ENCODE results near the gene CPVL.

CPVL gene

DNA sequence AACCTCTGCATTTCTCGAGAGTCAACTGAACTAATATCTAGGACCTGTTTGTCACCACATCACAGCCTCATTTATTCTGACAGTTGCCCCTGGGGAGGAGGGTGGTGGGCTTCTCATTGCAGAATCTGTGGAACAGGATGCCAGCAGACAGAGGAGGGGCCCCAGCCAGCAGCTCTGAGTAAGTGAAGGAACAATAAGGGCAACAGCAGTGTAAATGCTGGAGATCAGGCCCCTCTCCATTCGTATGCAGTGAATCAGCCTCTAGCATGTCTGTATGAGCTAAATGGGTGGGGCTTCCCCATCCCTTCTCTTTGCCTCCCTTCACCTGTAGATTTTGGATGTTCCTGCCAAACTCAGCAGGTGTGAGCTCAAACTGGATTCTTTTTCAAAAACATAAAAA, 7.7 kb upstream of the CPVL start:
- no peak for DNase-seq

DNA sequence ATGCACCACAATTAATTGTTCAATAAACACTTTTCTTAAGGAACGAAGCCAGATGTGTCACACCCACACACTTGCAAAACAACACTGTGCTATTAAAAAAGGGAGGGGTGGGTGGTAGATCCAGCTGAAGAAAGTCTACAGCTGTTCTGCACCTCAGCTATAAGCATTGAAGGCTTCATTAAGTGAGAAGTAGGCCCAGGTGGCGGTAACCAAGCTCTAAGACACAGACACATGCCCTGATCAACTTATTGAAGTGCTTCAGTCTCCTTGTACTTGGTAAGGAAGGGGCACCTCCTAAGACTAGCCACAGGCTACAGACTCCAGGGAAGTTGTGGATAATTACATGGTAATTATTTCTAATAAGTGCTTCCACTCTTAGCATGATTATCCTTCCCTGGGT, 4.5 kb upstream of the CPVL start:
- DNase-seq, result no peak

DNA sequence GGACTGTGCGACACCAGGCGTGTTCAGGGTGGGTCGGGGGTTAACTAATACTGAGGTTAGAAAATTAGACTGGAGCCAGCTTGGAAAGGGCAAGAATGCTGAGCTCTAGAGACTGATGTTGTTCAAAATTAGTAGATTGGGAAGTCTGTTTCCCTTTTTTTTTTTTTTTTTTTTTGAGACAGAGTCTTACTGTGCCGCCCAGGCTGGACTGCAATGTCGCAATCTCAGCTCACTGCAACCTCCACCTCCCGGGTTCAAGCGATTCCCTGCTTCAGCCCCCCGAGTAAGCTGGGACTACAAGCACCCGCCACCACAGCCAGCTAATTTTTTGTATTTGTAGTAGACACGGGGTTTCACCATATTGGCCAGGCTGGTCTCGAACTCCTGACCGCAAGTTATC, 2.7 kb upstream of the CPVL start:
- DNase-seq, result no peak

DNA sequence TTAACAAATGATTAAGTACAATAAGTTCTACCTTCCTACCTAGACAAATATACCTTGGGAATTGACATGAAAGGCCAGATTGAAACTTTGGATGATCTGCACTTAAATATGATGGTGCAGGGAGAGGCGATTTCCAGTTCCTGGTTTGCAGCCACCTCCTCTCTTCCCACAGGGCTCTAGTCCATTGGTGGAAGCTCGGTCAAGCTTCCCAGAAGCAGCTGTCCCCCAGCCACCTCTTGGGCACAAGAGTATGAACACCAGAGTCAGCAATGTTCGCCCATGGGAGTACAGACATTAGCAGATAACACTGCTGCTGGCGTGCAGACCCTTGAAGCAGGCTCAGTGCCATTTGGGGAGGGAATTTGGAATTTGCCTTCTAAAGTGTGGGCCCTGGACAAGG, 1.5 kb upstream of the CPVL start:
- DNase-seq, result no peak

DNA sequence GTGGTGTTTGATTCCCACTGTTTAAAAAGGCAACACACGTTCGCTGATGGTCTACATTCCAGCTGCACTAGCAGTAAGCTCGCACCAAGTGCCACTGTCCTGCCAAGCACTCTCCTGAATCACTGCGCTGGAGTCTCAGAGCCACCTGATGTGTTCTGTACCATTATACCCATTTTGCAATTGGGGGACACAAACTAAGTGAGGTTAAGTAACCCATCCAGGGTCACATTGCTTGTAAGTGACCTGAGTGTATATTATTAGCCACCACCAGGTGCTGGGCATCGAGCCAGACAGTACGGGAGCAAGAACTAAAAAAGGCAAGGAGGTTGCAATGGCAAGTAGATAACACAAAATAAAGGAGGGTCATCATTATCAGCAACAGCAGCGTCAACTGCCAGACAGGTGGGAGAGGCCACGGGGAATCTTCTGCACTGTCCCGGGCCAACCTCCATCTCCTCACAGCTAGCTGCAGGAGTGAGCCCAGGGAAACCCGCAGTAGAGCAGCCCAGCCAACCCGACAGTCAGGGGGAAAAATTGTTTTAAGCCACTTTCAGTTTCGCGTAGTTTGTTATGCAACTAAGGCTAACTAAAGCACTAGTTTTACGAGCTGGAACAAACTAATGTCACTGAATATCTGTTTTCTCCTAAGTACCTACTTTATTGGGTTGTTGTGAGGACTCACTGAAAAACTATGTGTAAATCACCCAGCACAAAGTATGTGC, 712 bp upstream of the CPVL start:
- DNase-seq, result no peak

DNA sequence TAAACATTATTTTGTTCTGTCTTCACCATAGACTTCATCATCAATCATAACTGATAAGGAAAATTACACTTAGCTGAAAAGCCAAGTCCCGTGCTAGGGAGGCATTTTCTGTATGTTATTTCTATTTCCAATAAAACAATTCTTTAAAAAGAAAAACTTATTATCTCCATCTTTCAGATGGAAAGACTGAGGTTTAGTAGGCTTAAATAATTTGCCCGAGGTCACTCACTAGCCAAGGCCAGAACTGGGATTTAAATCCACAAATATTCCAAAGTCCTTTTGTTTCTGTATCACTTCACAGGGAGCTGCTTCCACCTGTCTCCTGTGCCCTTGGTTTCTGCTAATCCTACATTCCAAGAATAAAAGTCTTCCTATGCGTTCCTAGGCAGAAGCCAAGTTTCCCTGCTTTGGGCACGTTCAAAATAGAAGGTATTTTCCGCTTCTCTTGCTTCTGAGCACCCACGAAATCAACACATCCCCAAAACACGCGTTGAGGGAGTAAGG, 732 bp downstream of the CPVL start:
- no peak for DNase-seq

GRCh38 chr7:29143751-29144150, 2.6 kb downstream of the CPVL start:
- DNase-seq, result no peak

GRCh38 chr7:29142021-29142727, 4.2 kb downstream of the CPVL start:
- no peak for DNase-seq

GRCh38 chr7:29140873-29141468, 5.4 kb downstream of the CPVL start:
- no peak for DNase-seq

GRCh38 chr7:29139796-29140195, 6.5 kb downstream of the CPVL start:
- no peak for DNase-seq

GRCh38 chr7:29139191-29139590, 7.1 kb downstream of the CPVL start:
- DNase-seq, result no peak

- DNase-seq, result no peak
These were observed 7.7 kb downstream of the CPVL start for GRCh38 chr7:29138588-29138987.

GRCh38 chr7:29135846-29136245, 10.5 kb downstream of the CPVL start:
- DNase-seq, result no peak

- no peak for DNase-seq
These were observed 13.4 kb downstream of the CPVL start for GRCh38 chr7:29132980-29133379.

DNA sequence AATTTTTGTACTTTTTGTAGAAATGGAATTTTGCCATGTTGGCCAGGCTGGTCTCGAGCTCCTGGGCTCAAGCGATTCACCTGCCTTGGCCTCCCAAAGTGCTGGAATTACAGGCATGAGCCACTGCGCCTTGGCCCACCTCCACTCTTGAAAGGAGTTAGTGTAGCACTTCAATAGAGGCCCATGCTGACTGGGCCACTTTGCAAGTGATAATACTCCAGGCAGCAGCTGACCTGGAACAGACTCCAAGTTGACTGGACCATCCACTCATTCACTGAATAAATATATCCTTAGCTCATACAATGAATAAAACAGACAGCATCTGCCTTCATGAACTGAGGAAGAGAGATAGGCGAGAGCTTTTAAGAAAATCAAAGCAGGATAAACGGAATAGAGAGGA, 14.7 kb downstream of the CPVL start:
- DNase-seq, result no peak

DNA sequence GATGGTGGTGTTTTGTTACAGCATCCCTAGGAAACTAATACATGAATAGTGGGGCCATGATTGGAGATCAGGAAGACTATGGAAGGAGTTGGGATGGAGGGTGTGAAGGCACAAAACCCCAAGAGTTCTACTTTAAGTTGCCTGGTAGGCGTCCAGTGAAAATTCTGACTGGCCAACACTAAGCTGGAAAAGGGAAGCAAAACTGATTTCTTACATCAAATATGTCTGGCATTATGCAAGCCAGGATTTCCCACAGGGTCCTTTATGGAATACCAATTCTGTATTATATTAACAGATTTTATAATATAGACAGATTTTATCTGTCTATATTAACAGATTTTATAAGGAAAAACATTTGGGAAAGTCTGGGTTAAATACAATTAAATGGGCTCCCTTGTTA, 16.2 kb downstream of the CPVL start:
- no peak for DNase-seq

DNA sequence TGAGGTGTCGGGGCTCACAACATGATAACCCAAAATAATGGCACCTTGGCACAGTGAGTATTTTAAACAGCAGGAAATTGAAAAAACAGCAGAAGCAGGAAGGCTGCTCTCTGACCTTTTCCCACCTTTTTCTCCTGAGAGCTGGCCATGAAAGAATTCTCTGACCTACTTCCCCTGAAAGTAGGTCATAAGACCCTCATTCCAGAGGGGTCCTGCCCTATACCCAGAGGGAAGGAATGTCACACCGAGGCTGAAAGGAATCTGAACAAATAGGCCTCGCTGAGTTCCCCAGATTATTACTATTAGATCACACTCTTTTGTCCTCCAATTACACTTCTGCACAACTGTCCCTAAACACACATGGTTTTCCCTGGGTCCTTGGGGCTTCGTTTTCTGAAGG, 18.8 kb downstream of the CPVL start:
- DNase-seq, result no peak

- no peak for DNase-seq
These were observed 19.5 kb downstream of the CPVL start for GRCh38 chr7:29126804-29127203.

GRCh38 chr7:29123626-29124190, 22.6 kb downstream of the CPVL start:
- no peak for DNase-seq

- no peak for DNase-seq
These were observed 23.6 kb downstream of the CPVL start for GRCh38 chr7:29122759-29123158.

DNA sequence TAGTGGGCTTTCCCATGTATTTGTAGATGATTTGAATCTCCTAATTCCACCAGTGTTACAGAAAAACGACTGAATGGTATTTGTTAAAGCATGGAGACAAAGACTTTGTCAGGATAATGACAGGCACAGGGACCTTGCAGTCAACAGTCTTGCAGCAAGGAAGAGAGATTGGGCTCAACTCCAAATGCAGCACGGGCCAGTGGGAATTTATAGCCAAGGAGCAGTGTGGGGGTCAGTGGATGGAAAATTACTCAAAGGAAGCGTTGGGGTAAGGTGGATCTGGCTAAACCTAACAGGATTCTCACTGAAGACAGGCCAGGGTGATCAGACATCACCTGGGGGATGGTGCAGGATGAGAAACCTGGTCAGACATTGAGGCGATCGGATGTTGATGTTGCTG, 24.3 kb downstream of the CPVL start:
- DNase-seq, result no peak

DNA sequence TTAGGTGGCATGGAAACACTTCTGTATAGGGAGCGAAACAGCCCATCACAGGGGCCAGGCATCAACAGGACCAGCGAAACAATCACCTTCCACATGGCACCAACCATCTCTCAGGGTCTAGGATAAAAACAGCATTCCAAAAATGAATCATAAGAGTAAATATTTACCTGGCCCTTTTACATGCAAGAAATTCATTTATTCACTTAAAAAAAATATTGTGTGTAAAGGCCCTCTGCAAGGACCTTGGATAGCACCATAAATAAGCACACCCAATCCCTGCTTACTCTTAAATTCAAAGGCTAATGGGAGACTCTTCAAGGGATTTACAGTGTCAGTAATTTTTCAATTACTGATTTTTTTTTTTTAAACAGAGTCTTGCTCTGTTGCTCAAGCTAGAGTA, 25.4 kb downstream of the CPVL start:
- no peak for DNase-seq

GRCh38 chr7:29119538-29119937, 26.8 kb downstream of the CPVL start:
- DNase-seq, result no peak
